ENCODE results near the gene PDE4D.

DNA sequence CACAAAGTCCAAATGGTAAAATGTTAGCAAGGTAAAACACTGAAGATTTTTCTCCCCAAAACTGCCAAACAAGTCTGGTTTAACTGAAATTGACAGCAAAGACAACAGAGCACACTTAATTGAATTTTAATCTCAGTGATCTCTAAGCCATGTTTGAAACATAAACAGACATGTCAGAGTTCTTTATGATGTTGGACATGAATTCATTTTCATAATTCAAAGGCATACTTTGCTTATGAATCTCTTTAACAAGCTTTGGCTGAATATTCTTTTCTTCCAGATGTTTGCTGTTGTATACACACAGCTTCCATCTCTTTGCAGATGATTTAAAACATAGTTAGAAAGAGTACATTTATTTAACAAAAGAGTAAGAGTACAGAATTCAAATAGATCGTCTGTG lies 801.6 kb downstream of the PDE4D start:
- TF ChIP-seq CTCF (IDR thresholded peaks at IDR 0.05) = no peak
- no peak for TF ChIP-seq POLR2A (IDR thresholded peaks at IDR 0.05)

Measured in heart left ventricle (tissue), 13 donors.